HepG2 (cell line): ENCODE data around the gene ASXL1.

Experiments used
- KLF13 ChIP-seq: sonication (generic); formaldehyde crosslinking; IDR thresholded peaks from 2 replicates; pipeline ENCODE4 v1.4.0; 2020; ENCODE audit warnings: mild to moderate bottlenecking, missing genetic modification reagents
- PHB2 ChIP-seq: fragments of 450-650 bp; IDR thresholded peaks from 2 replicates; pipeline ENCODE4 v1.6.1; 2018; ENCODE audit not compliant: partially characterized antibody
- POLR2AphosphoS5 ChIP-seq: IDR thresholded peaks from 2 replicates; pipeline ENCODE4 v1.6.1; 2012; ENCODE audit warnings: low read depth, low read length
- PRPF4 ChIP-seq: fragments of 200-400 bp; formaldehyde crosslinking; IDR thresholded peaks from 2 replicates; pipeline ENCODE4 v1.6.1; 2016; ENCODE audit warnings: low read length, low read depth; ENCODE audit not compliant: poor library complexity, severe bottlenecking
- RAD21 ChIP-seq: fragments of 450-650 bp; formaldehyde crosslinking; IDR thresholded peaks from 2 replicates; pipeline ENCODE4 v1.5.0; 2020; ENCODE audit warnings: mild to moderate bottlenecking
- SAP130 ChIP-seq: IDR thresholded peaks from 2 replicates; pipeline ENCODE4 v1.6.1; 2016; ENCODE audit warnings: low read depth
- ZNF530 ChIP-seq: sonication (generic); formaldehyde crosslinking; IDR thresholded peaks from 2 replicates; pipeline ENCODE4 v1.5.0; 2020; ENCODE audit warnings: low read depth, mild to moderate bottlenecking, missing genetic modification reagents
- TF ChIP-seq, protein P1 (sequence below): sonication (generic); formaldehyde crosslinking; IDR thresholded peaks from 2 replicates; pipeline ENCODE4 v1.8.1; 2023; ENCODE audit warnings: mild to moderate bottlenecking, missing genetic modification reagents
- TF ChIP-seq, protein P2 (sequence below), 2 experiments: IDR thresholded peaks; 2 replicates each; pipeline ENCODE4 v1.6.1; 2011 to 2012; ENCODE audit warnings: low read length in 2 of 2, borderline replicate concordance in 1 of 2, low read depth in 1 of 2, mild to moderate bottlenecking in 1 of 2, moderate library complexity in 1 of 2
- TF ChIP-seq, protein P3 (sequence below): sonication (generic); formaldehyde crosslinking; IDR thresholded peaks from 2 replicates; pipeline ENCODE4 v1.5.0; 2020; ENCODE audit warnings: mild to moderate bottlenecking, missing genetic modification reagents, moderate library complexity
- TF ChIP-seq, protein P4 (sequence below): sonication (generic); formaldehyde crosslinking; IDR thresholded peaks from 2 replicates; pipeline ENCODE4 v1.9.0; 2021; ENCODE audit warnings: missing genetic modification reagents, borderline replicate concordance

DNA sequence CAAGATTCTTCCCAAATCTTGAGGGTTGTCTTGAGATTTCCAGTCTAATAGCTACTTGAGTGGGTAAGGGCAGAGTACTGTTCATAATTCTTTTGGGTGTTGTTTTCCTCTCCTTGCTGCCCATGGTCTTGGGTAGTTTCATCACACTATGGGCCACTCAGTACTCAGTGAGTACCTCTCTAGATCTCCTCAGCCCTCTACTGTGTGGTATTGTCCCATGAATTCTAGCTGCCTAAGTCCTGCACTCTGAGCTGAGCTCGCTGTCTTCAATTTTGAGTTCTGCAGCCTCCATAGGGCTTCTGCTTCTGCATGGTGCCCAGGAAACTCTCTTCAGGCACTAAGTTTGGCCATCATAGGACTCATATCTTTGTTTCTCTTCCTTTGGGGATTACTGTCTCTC, 42.3 kb downstream of the ASXL1 start:
- TF ChIP-seq RAD21 (CRISPR knock-in tag): no peak
- TF ChIP-seq, protein P1, sequence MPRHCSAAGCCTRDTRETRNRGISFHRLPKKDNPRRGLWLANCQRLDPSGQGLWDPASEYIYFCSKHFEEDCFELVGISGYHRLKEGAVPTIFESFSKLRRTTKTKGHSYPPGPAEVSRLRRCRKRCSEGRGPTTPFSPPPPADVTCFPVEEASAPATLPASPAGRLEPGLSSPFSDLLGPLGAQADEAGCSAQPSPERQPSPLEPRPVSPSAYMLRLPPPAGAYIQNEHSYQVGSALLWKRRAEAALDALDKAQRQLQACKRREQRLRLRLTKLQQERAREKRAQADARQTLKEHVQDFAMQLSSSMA: no peak
- TF ChIP-seq, protein P2, sequence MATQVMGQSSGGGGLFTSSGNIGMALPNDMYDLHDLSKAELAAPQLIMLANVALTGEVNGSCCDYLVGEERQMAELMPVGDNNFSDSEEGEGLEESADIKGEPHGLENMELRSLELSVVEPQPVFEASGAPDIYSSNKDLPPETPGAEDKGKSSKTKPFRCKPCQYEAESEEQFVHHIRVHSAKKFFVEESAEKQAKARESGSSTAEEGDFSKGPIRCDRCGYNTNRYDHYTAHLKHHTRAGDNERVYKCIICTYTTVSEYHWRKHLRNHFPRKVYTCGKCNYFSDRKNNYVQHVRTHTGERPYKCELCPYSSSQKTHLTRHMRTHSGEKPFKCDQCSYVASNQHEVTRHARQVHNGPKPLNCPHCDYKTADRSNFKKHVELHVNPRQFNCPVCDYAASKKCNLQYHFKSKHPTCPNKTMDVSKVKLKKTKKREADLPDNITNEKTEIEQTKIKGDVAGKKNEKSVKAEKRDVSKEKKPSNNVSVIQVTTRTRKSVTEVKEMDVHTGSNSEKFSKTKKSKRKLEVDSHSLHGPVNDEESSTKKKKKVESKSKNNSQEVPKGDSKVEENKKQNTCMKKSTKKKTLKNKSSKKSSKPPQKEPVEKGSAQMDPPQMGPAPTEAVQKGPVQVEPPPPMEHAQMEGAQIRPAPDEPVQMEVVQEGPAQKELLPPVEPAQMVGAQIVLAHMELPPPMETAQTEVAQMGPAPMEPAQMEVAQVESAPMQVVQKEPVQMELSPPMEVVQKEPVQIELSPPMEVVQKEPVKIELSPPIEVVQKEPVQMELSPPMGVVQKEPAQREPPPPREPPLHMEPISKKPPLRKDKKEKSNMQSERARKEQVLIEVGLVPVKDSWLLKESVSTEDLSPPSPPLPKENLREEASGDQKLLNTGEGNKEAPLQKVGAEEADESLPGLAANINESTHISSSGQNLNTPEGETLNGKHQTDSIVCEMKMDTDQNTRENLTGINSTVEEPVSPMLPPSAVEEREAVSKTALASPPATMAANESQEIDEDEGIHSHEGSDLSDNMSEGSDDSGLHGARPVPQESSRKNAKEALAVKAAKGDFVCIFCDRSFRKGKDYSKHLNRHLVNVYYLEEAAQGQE (IDR thresholded peaks at IDR 0.05; ENCODE audit: borderline replicate concordance in 1 of 2, low read depth in 1 of 2, low read length in 2 of 2): no peak
- TF ChIP-seq, protein P3, sequence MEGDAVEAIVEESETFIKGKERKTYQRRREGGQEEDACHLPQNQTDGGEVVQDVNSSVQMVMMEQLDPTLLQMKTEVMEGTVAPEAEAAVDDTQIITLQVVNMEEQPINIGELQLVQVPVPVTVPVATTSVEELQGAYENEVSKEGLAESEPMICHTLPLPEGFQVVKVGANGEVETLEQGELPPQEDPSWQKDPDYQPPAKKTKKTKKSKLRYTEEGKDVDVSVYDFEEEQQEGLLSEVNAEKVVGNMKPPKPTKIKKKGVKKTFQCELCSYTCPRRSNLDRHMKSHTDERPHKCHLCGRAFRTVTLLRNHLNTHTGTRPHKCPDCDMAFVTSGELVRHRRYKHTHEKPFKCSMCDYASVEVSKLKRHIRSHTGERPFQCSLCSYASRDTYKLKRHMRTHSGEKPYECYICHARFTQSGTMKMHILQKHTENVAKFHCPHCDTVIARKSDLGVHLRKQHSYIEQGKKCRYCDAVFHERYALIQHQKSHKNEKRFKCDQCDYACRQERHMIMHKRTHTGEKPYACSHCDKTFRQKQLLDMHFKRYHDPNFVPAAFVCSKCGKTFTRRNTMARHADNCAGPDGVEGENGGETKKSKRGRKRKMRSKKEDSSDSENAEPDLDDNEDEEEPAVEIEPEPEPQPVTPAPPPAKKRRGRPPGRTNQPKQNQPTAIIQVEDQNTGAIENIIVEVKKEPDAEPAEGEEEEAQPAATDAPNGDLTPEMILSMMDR (CRISPR knock-in tag): no peak
- no peak for TF ChIP-seq PRPF4
- TF ChIP-seq, protein P4, sequence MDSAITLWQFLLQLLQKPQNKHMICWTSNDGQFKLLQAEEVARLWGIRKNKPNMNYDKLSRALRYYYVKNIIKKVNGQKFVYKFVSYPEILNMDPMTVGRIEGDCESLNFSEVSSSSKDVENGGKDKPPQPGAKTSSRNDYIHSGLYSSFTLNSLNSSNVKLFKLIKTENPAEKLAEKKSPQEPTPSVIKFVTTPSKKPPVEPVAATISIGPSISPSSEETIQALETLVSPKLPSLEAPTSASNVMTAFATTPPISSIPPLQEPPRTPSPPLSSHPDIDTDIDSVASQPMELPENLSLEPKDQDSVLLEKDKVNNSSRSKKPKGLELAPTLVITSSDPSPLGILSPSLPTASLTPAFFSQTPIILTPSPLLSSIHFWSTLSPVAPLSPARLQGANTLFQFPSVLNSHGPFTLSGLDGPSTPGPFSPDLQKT: no peak
- no peak for TF ChIP-seq ZNF530 (CRISPR knock-in tag)
- no peak for TF ChIP-seq SAP130 (CRISPR knock-in tag)
- TF ChIP-seq KLF13 (CRISPR knock-in tag): no peak
- no peak for TF ChIP-seq PHB2
- no peak for TF ChIP-seq POLR2AphosphoS5
